Spleen (tissue), 11 donors: ENCODE measurements around the gene KCTD13. TPM values are rescaled to one million over a fixed set of nuclear protein-coding genes. Genes with fewer than 3 reads are reported as not detected.

ENCODE experiments used
- DNase-seq: peaks from one replicate; pipeline ENCODE4 v3.0.0-alpha.2; 2020
- H3K27ac ChIP-seq, 8 donors: fragments of 200-600 bp; sonication (generic) in 7 of 8; 1 replicate in 4 of 8; 2 replicates in 4 of 8; pipeline versions ENCODE4 v1.5.0 to v1.8.0; 2016 to 2021; ENCODE audit warnings: inconsistent platforms in 4 of 8, mild to moderate bottlenecking in 4 of 8, moderate library complexity in 1 of 8
- H3K27me3 ChIP-seq, 7 donors: fragments of 200-600 bp; sonication (generic) in 6 of 7; replicated peaks in 1 of 7; 1 replicate in 4 of 7; 2 replicates in 3 of 7; pipeline versions ENCODE4 v1.5.0 to v1.8.0; 2016 to 2021; ENCODE audit warnings: inconsistent platforms in 3 of 7, mild to moderate bottlenecking in 1 of 7
- H3K36me3 ChIP-seq, 6 donors: fragments of 200-600 bp; sonication (generic) in 5 of 6; 1 replicate in 4 of 6; 2 replicates in 2 of 6; pipeline versions ENCODE4 v1.5.0 to v1.8.0; 2016 to 2021; ENCODE audit warnings: inconsistent platforms in 2 of 6
- H3K4me1 ChIP-seq, 6 donors: fragments of 200-600 bp; sonication (generic) in 5 of 6; 1 replicate in 3 of 6; 2 replicates in 3 of 6; pipeline versions ENCODE4 v1.5.0 to v1.8.0; 2016 to 2021; ENCODE audit warnings: inconsistent platforms in 3 of 6
- H3K4me3 ChIP-seq, 8 donors: fragments of 200-600 bp; sonication (generic) in 7 of 8; 1 replicate in 4 of 8; 2 replicates in 4 of 8; pipeline versions ENCODE4 v1.5.0 to v1.8.0; 2016 to 2021; ENCODE audit warnings: inconsistent platforms in 4 of 8, mild to moderate bottlenecking in 4 of 8, moderate library complexity in 2 of 8
- H3K9me3 ChIP-seq, 8 donors: fragments of 200-600 bp; sonication (generic) in 7 of 8; 1 replicate in 4 of 8; 2 replicates in 4 of 8; pipeline versions ENCODE4 v1.5.0 to v1.8.0; 2016 to 2021; ENCODE audit warnings: inconsistent platforms in 4 of 8
- POLR2A ChIP-seq, 3 donors: fragments of 450-650 bp; IDR thresholded peaks; one replicate each; pipeline ENCODE4 v1.5.1; 2017; ENCODE audit warnings: antibody characterized with exemption in 3 of 3, mild to moderate bottlenecking in 1 of 3
- POLR2AphosphoS5 ChIP-seq, 3 donors: sonication (generic); formaldehyde crosslinking; IDR thresholded peaks; one replicate each; pipeline ENCODE4 v1.5.1; 2017; ENCODE audit warnings: antibody characterized with exemption in 3 of 3
- WGBS, 5 donors: extraction: QIAGEN DNeasy Blood & Tissue Kit in 3 of 5; methylation state at CpG; one replicate each; pipeline versions ENCODE4 v1.1.5 to v1.1.7; 2013 to 2018; 5-methylcytosine and 5-hydroxymethylcytosine counted together
- intact Hi-C: fragments of 100-400 bp; cut with DNase I; formaldehyde crosslinking; loops from one replicate; pipeline ENCODE4 v1.15.0; 2023; ENCODE audit warnings: low total_unique reads
- polyA plus RNA-seq, 3 donors: library from polyadenylated mRNA; stranded (reverse); fragments of 200-250 nt; gene quantifications; one replicate each; pipeline ENCODE4 v1.2.1, GENCODE V29; 2013
- total RNA-seq, 7 donors: library from RNA; depleted of rRNA in 3 of 7; stranded (reverse); fragments of >200 nt in 3 of 7; fragmentation: NEBNext Ultra II Directional in 4 of 7; extraction: Animal tissue kit (Norgen Biotek cat#: 25700) in 4 of 7; gene quantifications; one replicate each; pipeline versions ENCODE4 v1.1.0 to v1.2.1, GENCODE V29; 2016 to 2021
- TF ChIP-seq, protein P1 (sequence below), 11 experiments: fragments of 200-600 bp in 7 of 11; fragments of 450-650 bp in 4 of 11; sonication (generic) in 4 of 11; IDR thresholded peaks in 8 of 11; conservative IDR thresholded peaks in 3 of 11; 1 replicate in 7 of 11; 2 replicates in 4 of 11; pipeline versions ENCODE4 v1.4.0 to v1.8.0; 2016 to 2021; ENCODE audit warnings: antibody characterized with exemption in 11 of 11, inconsistent platforms in 4 of 11, mild to moderate bottlenecking in 1 of 11
- donor health status: healthy with polysubstance abuse.
- donor health status: DM: no; HTN: no; CAD: no; lungs with moderate emphysema.
- donor health status: DM: no; HTN: no; CAD: no.
- donor health status: Bipolar disorder and iron deficiency.
- donor health status: healthy.
- donor health status: DM: no; HTN: no; CAD: no.
- donor health status: DM: yes; HTN: yes; CAD: no.

The KCTD13 gene
- total and polyA plus RNA-seq, 10 donors: 11.2 to 59.3 (median 27.8) TPM

DNA sequence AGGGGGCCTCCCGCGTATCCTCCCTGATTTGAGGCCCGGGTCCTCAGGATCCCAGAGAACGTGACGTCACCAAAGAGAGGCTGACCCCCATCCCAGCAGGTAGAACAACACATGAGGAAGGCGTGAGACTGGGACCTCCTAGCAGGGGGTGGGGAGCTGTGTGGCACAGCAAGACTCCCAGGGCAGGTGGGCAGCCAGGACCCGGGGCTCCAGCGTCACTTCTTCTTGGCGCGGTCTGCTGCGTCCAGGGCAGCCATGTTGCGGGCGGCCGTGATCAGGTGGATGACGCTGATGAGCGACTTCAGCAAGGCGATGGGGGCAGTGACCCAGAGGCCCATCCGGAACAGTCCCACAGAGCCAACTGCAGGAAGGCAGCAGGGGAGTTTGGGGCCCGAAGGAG is 67.1 kb downstream of the KCTD13 start:
- Histone ChIP-seq H3K9me3 (no peaks in the 10 kb centered on the region), H3K4me1 (peaks cover 17 to 35% (median 28%) of the 10 kb centered on the region in 6 donors), H3K27me3 (no peaks in the 10 kb centered on the region), H3K36me3 (peaks cover 0 to 40% (median 31%) of the 10 kb centered on the region in 6 donors), H3K27ac (no peak overlapping the region), H3K4me3 (no peak overlapping the region)
- TF ChIP-seq POLR2A (IDR thresholded peaks at IDR 0.05): no peak
- no peak for TF ChIP-seq POLR2AphosphoS5 (IDR thresholded peaks at IDR 0.05)
- TF ChIP-seq, protein P1, sequence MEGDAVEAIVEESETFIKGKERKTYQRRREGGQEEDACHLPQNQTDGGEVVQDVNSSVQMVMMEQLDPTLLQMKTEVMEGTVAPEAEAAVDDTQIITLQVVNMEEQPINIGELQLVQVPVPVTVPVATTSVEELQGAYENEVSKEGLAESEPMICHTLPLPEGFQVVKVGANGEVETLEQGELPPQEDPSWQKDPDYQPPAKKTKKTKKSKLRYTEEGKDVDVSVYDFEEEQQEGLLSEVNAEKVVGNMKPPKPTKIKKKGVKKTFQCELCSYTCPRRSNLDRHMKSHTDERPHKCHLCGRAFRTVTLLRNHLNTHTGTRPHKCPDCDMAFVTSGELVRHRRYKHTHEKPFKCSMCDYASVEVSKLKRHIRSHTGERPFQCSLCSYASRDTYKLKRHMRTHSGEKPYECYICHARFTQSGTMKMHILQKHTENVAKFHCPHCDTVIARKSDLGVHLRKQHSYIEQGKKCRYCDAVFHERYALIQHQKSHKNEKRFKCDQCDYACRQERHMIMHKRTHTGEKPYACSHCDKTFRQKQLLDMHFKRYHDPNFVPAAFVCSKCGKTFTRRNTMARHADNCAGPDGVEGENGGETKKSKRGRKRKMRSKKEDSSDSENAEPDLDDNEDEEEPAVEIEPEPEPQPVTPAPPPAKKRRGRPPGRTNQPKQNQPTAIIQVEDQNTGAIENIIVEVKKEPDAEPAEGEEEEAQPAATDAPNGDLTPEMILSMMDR (IDR thresholded peaks at IDR 0.05 in 8 of 11, conservative IDR thresholded peaks at IDR 0.05 in 3 of 11): no peak
- no peak for DNase-seq
- intact Hi-C loops: no loop called here
- 93 to 96% (median 96%) methylated on average over 13 to 19 of the region's 19 CpGs for WGBS, 5 donors

DNA sequence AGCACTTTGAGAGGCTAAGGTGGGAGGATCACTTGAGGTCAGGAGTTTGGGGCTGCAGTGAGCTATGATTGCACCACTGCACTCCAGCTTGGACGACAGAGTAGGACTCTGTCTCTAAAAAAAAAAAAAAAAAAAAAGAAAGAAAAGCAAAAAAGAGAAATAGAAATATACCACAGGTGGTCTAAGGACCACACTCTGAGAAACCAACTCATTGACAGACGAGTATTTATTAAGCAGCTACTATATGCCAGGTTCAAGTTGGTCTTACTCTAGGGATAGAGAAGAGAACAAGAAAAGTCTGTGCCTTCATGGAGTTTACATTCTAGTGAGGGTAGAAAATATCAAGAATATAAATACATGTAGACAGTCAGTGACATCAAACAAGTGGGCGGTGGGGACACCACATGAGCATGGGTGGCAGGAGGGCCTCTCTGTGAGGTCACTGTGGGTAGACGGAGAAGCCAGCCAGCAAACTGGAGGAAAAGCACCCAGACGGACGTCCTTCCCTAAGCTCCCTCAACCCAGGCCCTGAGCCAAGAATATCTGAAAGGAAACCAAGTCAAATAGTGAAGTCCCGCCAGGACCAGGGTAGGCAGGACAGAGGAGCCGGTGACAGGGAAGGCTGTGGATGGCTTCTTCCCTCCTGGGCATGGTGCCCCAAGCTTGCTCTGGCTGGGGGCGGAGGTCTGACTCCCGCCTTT is 67.7 kb downstream of the KCTD13 start:
- intact Hi-C loops: no loop called here
- no peak for TF ChIP-seq POLR2A (IDR thresholded peaks at IDR 0.05)
- TF ChIP-seq POLR2AphosphoS5 (IDR thresholded peaks at IDR 0.05): no peak
- TF ChIP-seq, protein P1 (IDR thresholded peaks at IDR 0.05 in 8 of 11, conservative IDR thresholded peaks at IDR 0.05 in 3 of 11): no peak
- peaks cover 14 to 28% (median 22%) of the 10 kb centered on the region in 6 donors for H3K4me1 ChIP-seq
- H3K36me3 ChIP-seq: peaks cover 0 to 40% (median 31%) of the 10 kb centered on the region in 6 donors
- no peaks in the 10 kb centered on the region for H3K27me3 ChIP-seq
- 76 to 95% (median 84%) methylated on average over 9 to 10 of the region's 10 CpGs for WGBS, 5 donors
- no peak overlapping the region for H3K4me3 ChIP-seq
- H3K9me3 ChIP-seq: no peaks in the 10 kb centered on the region
- no peak overlapping the region for H3K27ac ChIP-seq
- no peak for DNase-seq

DNA sequence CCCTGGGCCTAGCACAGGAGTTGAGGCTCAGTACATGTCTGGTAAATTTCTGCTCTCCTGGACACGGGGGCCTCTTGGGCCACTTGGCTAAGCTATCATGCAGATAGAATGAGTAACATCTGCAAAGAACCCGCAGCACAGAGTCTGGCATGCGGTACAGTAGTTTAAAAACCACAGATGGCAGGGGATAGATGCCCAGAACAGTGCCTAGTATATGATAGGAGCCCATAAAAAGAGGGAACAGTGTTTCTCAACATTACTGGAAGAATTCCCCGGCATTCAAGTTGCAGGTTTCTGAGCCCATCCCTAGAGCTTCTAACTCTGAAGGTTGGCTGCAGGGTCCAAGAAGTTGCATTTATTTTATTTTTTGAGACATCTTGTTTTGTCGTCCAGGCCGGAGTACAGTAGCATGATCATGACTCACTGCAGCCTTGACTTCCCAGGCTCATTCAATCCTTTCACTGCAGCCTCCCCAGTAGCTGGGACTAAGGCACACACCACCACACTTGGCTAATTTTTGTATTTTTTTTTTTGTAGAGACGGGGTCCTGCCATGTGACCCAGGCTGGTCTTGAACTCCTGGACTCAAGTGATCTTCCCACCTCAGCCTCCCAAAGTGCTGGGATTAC is 68.8 kb downstream of the KCTD13 start:
- H3K4me1 ChIP-seq: peaks cover 12 to 26% (median 20%) of the 10 kb centered on the region in 6 donors
- H3K36me3 ChIP-seq: peaks cover 0 to 40% (median 31%) of the 10 kb centered on the region in 6 donors
- no peak for DNase-seq
- H3K27ac ChIP-seq: no peak overlapping the region
- H3K9me3 ChIP-seq: no peaks in the 10 kb centered on the region
- H3K4me3 ChIP-seq: no peak overlapping the region
- no peaks in the 10 kb centered on the region for H3K27me3 ChIP-seq
- TF ChIP-seq POLR2A (IDR thresholded peaks at IDR 0.05) (no peak), POLR2AphosphoS5 (IDR thresholded peaks at IDR 0.05) (no peak)
- TF ChIP-seq, protein P1 (IDR thresholded peaks at IDR 0.05 in 8 of 11, conservative IDR thresholded peaks at IDR 0.05 in 3 of 11): no peak
- intact Hi-C loops: no loop called here
- WGBS, 5 donors: 79 to 93% (median 87%) methylated on average over 7 of the region's 7 CpGs

Other genes with a start within 250 kb of the KCTD13 start
- 10 to 100 TPM in 6 of 7 donors, 1 to 10 TPM in 1; 8.8 to 37.2 (median 21.7) TPM for gene QPRT, start 247.0 kb downstream of the KCTD13 start, total RNA-seq
- 1 to 10 TPM; 3.3 to 8.0 (median 7.5) TPM for gene QPRT, start 247.0 kb downstream of the KCTD13 start, polyA plus RNA-seq
- 10 to 100 TPM; 34.5 to 46.0 (median 40.5) TPM for gene C16orf54, start 180.2 kb downstream of the KCTD13 start, total RNA-seq
- gene C16orf54, start 180.2 kb downstream of the KCTD13 start, polyA plus RNA-seq: 10 to 100 TPM; 15.6 to 21.0 (median 16.6) TPM
- not detected for gene ZG16, start 148.0 kb downstream of the KCTD13 start, total RNA-seq
- under 1 TPM in 2 of 3 donors, not detected in 1; 0.06 to 0.07 TPM for gene ZG16, start 148.0 kb downstream of the KCTD13 start, polyA plus RNA-seq
- 10 to 100 TPM; 26.6 to 45.1 (median 36.2) TPM for gene KIF22, start 135.5 kb downstream of the KCTD13 start, total RNA-seq
- 10 to 100 TPM; 47.4 to 59.2 (median 56.4) TPM for gene KIF22, start 135.5 kb downstream of the KCTD13 start, polyA plus RNA-seq
- 100 to 1,000 TPM in 4 of 7 donors, 10 to 100 TPM in 3; 82.7 to 157 (median 125) TPM for gene MAZ, start 119.7 kb downstream of the KCTD13 start, total RNA-seq
- 100 to 1,000 TPM in 2 of 3 donors, 10 to 100 TPM in 1; 92.2 to 145 (median 100) TPM for gene MAZ, start 119.7 kb downstream of the KCTD13 start, polyA plus RNA-seq
- 1 to 10 TPM in 2 of 7 donors, under 1 TPM in 3, not detected in 2; 0.29 to 2.1 (median 0.77) TPM for gene PRRT2, start 114.0 kb downstream of the KCTD13 start, total RNA-seq
- gene PRRT2, start 114.0 kb downstream of the KCTD13 start, polyA plus RNA-seq: under 1 TPM; 0.15 to 0.67 (median 0.22) TPM
- gene PAGR1, start 110.1 kb downstream of the KCTD13 start, total RNA-seq: 10 to 100 TPM; 17.3 to 43.9 (median 23.6) TPM
- 10 to 100 TPM; 28.8 to 46.4 (median 37.9) TPM for gene PAGR1, start 110.1 kb downstream of the KCTD13 start, polyA plus RNA-seq
- gene MVP, start 105.8 kb downstream of the KCTD13 start, total RNA-seq: 100 to 1,000 TPM; 103 to 200 (median 160) TPM
- gene MVP, start 105.8 kb downstream of the KCTD13 start, polyA plus RNA-seq: 100 to 1,000 TPM in 1 of 3 donors, 10 to 100 TPM in 2; 72.3 to 153 (median 90.9) TPM
- 10 to 100 TPM; 50.2 to 81.2 (median 68.9) TPM for gene CDIPT, start 63.0 kb downstream of the KCTD13 start, total RNA-seq
- 10 to 100 TPM; 43.7 to 67.1 (median 53.1) TPM for gene CDIPT, start 63.0 kb downstream of the KCTD13 start, polyA plus RNA-seq
- gene SEZ6L2, start 26.7 kb downstream of the KCTD13 start, total RNA-seq: 1 to 10 TPM; 1.9 to 4.1 (median 2.7) TPM
- 1 to 10 TPM in 1 of 3 donors, under 1 TPM in 2; 0.35 to 1.4 (median 0.54) TPM for gene SEZ6L2, start 26.7 kb downstream of the KCTD13 start, polyA plus RNA-seq
- under 1 TPM in 3 of 7 donors, not detected in 4; 0.51 to 0.87 (median 0.66) TPM for gene ASPHD1, start 25.7 kb downstream of the KCTD13 start, total RNA-seq
- gene ASPHD1, start 25.7 kb downstream of the KCTD13 start, polyA plus RNA-seq: 1 to 10 TPM in 1 of 3 donors, under 1 TPM in 2; 0.28 to 1.6 (median 0.99) TPM
- 100 to 1,000 TPM in 5 of 7 donors, 10 to 100 TPM in 2; 89.3 to 135 (median 107) TPM for gene TMEM219, start 35.9 kb upstream of the KCTD13 start, total RNA-seq
- gene TMEM219, start 35.9 kb upstream of the KCTD13 start, polyA plus RNA-seq: 100 to 1,000 TPM; 144 to 191 (median 155) TPM
- 10 to 100 TPM; 60.0 to 96.5 (median 78.6) TPM for gene TAOK2, start 47.6 kb upstream of the KCTD13 start, total RNA-seq
- gene TAOK2, start 47.6 kb upstream of the KCTD13 start, polyA plus RNA-seq: 10 to 100 TPM; 13.2 to 52.0 (median 18.5) TPM
- 10 to 100 TPM in 6 of 7 donors, 1 to 10 TPM in 1; 10.0 to 17.7 (median 13.4) TPM for gene HIRIP3, start 69.4 kb upstream of the KCTD13 start, total RNA-seq
- 10 to 100 TPM; 12.5 to 16.1 (median 15.5) TPM for gene HIRIP3, start 69.4 kb upstream of the KCTD13 start, polyA plus RNA-seq
- gene INO80E, start 70.0 kb upstream of the KCTD13 start, total RNA-seq: 10 to 100 TPM; 62.6 to 89.5 (median 72.6) TPM
- gene INO80E, start 70.0 kb upstream of the KCTD13 start, polyA plus RNA-seq: 10 to 100 TPM; 47.9 to 93.3 (median 57.1) TPM
- 1 to 10 TPM in 6 of 7 donors, under 1 TPM in 1; 0.74 to 4.2 (median 2.5) TPM for gene DOC2A, start 84.8 kb upstream of the KCTD13 start, total RNA-seq
- 1 to 10 TPM; 2.0 to 4.8 (median 2.3) TPM for gene DOC2A, start 84.8 kb upstream of the KCTD13 start, polyA plus RNA-seq
- gene C16orf92, start 97.0 kb upstream of the KCTD13 start, total RNA-seq: not detected
- gene C16orf92, start 97.0 kb upstream of the KCTD13 start, polyA plus RNA-seq: not detected
- gene TLCD3B, start 105.0 kb upstream of the KCTD13 start, total RNA-seq: not detected
- under 1 TPM in 2 of 3 donors, not detected in 1; 0.09 to 0.10 TPM for gene TLCD3B, start 105.0 kb upstream of the KCTD13 start, polyA plus RNA-seq
- 100 to 1,000 TPM; 579 to 880 (median 622) TPM for gene ALDOA, start 139.5 kb upstream of the KCTD13 start, total RNA-seq
- gene ALDOA, start 139.5 kb upstream of the KCTD13 start, polyA plus RNA-seq: 100 to 1,000 TPM; 424 to 551 (median 496) TPM
- 10 to 100 TPM; 43.9 to 88.6 (median 74.8) TPM for gene PPP4C, start 149.8 kb upstream of the KCTD13 start, total RNA-seq
- gene PPP4C, start 149.8 kb upstream of the KCTD13 start, polyA plus RNA-seq: 100 to 1,000 TPM in 1 of 3 donors, 10 to 100 TPM in 2; 73.0 to 128 (median 91.1) TPM
- 1 to 10 TPM in 5 of 7 donors, under 1 TPM in 1, not detected in 1; 0.66 to 3.4 (median 2.2) TPM for gene TBX6, start 165.7 kb upstream of the KCTD13 start, total RNA-seq
- gene TBX6, start 165.7 kb upstream of the KCTD13 start, polyA plus RNA-seq: 1 to 10 TPM; 1.4 to 2.2 (median 1.6) TPM
- gene YPEL3, start 170.0 kb upstream of the KCTD13 start, total RNA-seq: 100 to 1,000 TPM; 108 to 208 (median 127) TPM
- 100 to 1,000 TPM; 152 to 234 (median 223) TPM for gene YPEL3, start 170.0 kb upstream of the KCTD13 start, polyA plus RNA-seq
- gene GDPD3, start 187.3 kb upstream of the KCTD13 start, total RNA-seq: 10 to 100 TPM in 4 of 7 donors, 1 to 10 TPM in 3; 4.3 to 15.2 (median 10.2) TPM
- 10 to 100 TPM in 2 of 3 donors, 1 to 10 TPM in 1; 5.1 to 18.0 (median 14.5) TPM for gene GDPD3, start 187.3 kb upstream of the KCTD13 start, polyA plus RNA-seq
- gene MAPK3, start 197.0 kb upstream of the KCTD13 start, total RNA-seq: 100 to 1,000 TPM in 1 of 7 donors, 10 to 100 TPM in 6; 42.3 to 117 (median 93.0) TPM
- 10 to 100 TPM; 28.3 to 61.4 (median 32.8) TPM for gene MAPK3, start 197.0 kb upstream of the KCTD13 start, polyA plus RNA-seq